Caco-2 (cell line): ENCODE measurements around the gene H19. TPM values are rescaled to one million over a fixed set of nuclear protein-coding genes. Genes with fewer than 3 reads are reported as not detected.

Experiments
- BruUV-seq: library from RNA; stranded (reverse); fragments of 400-500 nt; replicated peaks from 2 replicates; lab custom pipeline; 2021; lab: Mats Ljungman, UMichigan
- CTCF ChIA-PET: fragments of 300-600 bp; sonication (Branson Sonifier 250); formaldehyde crosslinking; loops from one replicate; lab custom pipeline; 2022; ENCODE audit warnings: antibody characterized with exemption; lab: Charles Lee
- POLR2A ChIA-PET: fragments of 300-600 bp; sonication (Branson Sonifier 250); formaldehyde crosslinking; loops from one replicate; lab custom pipeline; 2022; ENCODE audit warnings: antibody characterized with exemption; lab: Charles Lee
- DNase-seq, 2 experiments: peaks; one replicate each; pipeline versions ENCODE4 v3.0.0 to v3.0.0-alpha.2; 2020 to 2022
- H3K27me3 ChIP-seq: replicated peaks from 2 replicates; pipeline ENCODE4 v1.6.0; 2011; ENCODE audit warnings: low read length; ENCODE audit not compliant: control insufficient read depth, insufficient read depth
- H3K36me3 ChIP-seq: 2 replicates; pipeline ENCODE4 v1.5.1; 2011; ENCODE audit warnings: low read length; ENCODE audit not compliant: control insufficient read depth, insufficient read depth
- H3K4me1 ChIP-seq: fragments of 250-450 bp; sonication (Bioruptor Pico); 2 replicates; pipeline ENCODE4 v1.5.1; 2020; ENCODE audit warnings: mild to moderate bottlenecking
- H3K4me3 ChIP-seq: 2 replicates; pipeline ENCODE4 v1.5.1; 2011; ENCODE audit warnings: low read depth, mild to moderate bottlenecking, control low read depth, low read length
- H3K9me3 ChIP-seq: fragments of 250-450 bp; sonication (Bioruptor Pico); 2 replicates; pipeline ENCODE4 v1.5.1; 2020; ENCODE audit warnings: mild to moderate bottlenecking, moderate library complexity
- H3K27ac Mint-ChIP-seq: one replicate; pipeline ENCODE4 v1.8.0; 2022; ENCODE audit warnings: mixed read lengths; ENCODE audit not compliant: unreplicated experiment
- H3K27me3 Mint-ChIP-seq: one replicate; pipeline ENCODE4 v1.8.0; 2022; ENCODE audit warnings: mixed read lengths; ENCODE audit not compliant: insufficient read depth, unreplicated experiment
- H3K36me3 Mint-ChIP-seq: one replicate; pipeline ENCODE4 v1.8.0; 2022; ENCODE audit warnings: mild to moderate bottlenecking, mixed read lengths; ENCODE audit not compliant: insufficient read depth, unreplicated experiment
- H3K4me1 Mint-ChIP-seq: one replicate; pipeline ENCODE4 v1.8.0; 2022; ENCODE audit warnings: low read depth, mixed read lengths; ENCODE audit not compliant: unreplicated experiment
- H3K4me3 Mint-ChIP-seq: one replicate; pipeline ENCODE4 v1.8.0; 2022; ENCODE audit warnings: mild to moderate bottlenecking, moderate library complexity, mixed read lengths; ENCODE audit not compliant: unreplicated experiment
- H3K9me3 Mint-ChIP-seq: one replicate; pipeline ENCODE4 v1.8.0; 2022; ENCODE audit warnings: mixed read lengths; ENCODE audit not compliant: unreplicated experiment
- intact Hi-C: fragments of 100-400 bp; cut with micrococcal nuclease; formaldehyde crosslinking; loops from one replicate; pipeline ENCODE4 v1.10.0; 2022; ENCODE audit not compliant: unreplicated experiment
- total RNA-seq: library from RNA; stranded (reverse); gene quantifications from 2 replicates; pipeline ENCODE4 v1.2.3, GENCODE V29; 2022
- TF ChIP-seq, protein P1 (sequence below), 2 experiments: fragments of 200-600 bp in 1 of 2; IDR thresholded peaks; 1 replicate in 1 of 2; 2 replicates in 1 of 2; pipeline versions ENCODE4 v1.5.1 to v1.8.0; 2011 to 2022; ENCODE audit warnings: antibody characterized with exemption in 1 of 2, control low read depth in 1 of 2, inconsistent platforms in 1 of 2, low read depth in 1 of 2, low read length in 1 of 2, mild to moderate bottlenecking in 1 of 2, moderate library complexity in 1 of 2; ENCODE audit not compliant: insufficient read depth in 1 of 2, severe bottlenecking in 1 of 2, unreplicated experiment in 1 of 2

H19 gene
- total RNA-seq, 1 experiment from 2014 or later: 1.5 TPM

DNA sequence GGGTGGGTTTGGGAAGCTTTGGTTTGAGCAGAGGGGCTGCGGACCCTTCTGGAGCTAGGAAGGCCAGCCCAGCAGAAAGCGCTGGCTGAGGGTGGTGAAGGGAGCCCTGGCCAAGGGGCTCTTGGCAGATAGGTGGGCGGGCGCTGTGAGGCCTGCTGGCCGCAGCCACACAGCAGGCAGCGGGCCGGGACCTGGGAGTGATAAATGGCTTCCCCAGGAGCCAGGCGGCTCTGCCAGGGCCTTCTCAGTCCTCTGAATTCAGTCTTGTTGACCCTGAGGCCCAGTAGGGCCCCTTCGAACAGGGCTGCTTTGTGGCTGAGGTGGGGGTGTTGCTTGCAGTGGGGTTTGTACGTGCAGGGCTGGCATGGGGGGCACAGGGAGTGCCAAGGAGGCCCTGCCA lies 33.4 kb upstream of the H19 start:
- no peaks in the 10 kb centered on the region for H3K9me3 ChIP-seq

DNA sequence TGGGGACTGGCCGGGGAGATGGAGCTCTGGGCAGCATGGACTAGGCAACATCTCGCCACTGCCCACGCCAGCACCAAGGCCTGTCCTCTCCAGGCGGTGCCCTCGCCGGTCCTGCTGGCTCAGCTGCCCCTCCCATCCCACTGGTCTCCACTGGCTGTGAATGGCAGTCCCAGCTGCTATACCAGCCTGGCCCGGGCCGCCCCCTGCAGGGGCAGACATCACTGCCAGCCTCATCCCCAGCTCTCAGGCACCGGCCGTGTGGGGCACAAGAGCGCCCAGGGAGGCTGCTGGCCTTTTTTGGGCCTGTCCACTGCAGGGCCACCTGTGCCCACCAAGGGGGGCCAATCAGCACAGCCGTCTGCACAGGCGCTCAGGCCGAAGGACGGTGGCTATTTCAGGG lies 30.1 kb upstream of the H19 start:
- Histone ChIP-seq H3K36me3 (no peaks in the 10 kb centered on the region), H3K27me3 (no peaks in the 10 kb centered on the region), H3K4me3 (no peak overlapping the region), H3K9me3 (no peaks in the 10 kb centered on the region), H3K4me1 (no peaks in the 10 kb centered on the region)
- BruUV-seq: no TSS peak
- Mint-ChIP-seq H3K27ac (no peak overlapping the region), H3K4me1 (no peaks in the 10 kb centered on the region), H3K9me3 (no peaks in the 10 kb centered on the region), H3K36me3 (no peaks in the 10 kb centered on the region), H3K27me3 (no peaks in the 10 kb centered on the region), H3K4me3 (no peak overlapping the region)
- TF ChIP-seq, protein P1, sequence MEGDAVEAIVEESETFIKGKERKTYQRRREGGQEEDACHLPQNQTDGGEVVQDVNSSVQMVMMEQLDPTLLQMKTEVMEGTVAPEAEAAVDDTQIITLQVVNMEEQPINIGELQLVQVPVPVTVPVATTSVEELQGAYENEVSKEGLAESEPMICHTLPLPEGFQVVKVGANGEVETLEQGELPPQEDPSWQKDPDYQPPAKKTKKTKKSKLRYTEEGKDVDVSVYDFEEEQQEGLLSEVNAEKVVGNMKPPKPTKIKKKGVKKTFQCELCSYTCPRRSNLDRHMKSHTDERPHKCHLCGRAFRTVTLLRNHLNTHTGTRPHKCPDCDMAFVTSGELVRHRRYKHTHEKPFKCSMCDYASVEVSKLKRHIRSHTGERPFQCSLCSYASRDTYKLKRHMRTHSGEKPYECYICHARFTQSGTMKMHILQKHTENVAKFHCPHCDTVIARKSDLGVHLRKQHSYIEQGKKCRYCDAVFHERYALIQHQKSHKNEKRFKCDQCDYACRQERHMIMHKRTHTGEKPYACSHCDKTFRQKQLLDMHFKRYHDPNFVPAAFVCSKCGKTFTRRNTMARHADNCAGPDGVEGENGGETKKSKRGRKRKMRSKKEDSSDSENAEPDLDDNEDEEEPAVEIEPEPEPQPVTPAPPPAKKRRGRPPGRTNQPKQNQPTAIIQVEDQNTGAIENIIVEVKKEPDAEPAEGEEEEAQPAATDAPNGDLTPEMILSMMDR (IDR thresholded peaks at IDR 0.05; ENCODE audit: insufficient read depth in 1 of 2, low read depth in 1 of 2, low read length in 1 of 2, severe bottlenecking in 1 of 2, unreplicated experiment in 1 of 2): no peak
- intact Hi-C loops: no loop called here
- ChIA-PET POLR2A (no interaction called here), CTCF (interaction anchor here (1.3 kb wide), 1 partner anchor 9 kb away, joined by 3 read pairs; no protein-coding TSS in a partner anchor)
- DNase-seq: no peak

More for the DNA sequence above, 33.4 kb upstream of the H19 start:
- Histone ChIP-seq H3K27me3 (no peaks in the 10 kb centered on the region), H3K4me3 (no peak overlapping the region), H3K4me1 (no peaks in the 10 kb centered on the region), H3K36me3 (no peaks in the 10 kb centered on the region)
- H3K27me3 Mint-ChIP-seq: no peaks in the 10 kb centered on the region
- POLR2A ChIA-PET: no interaction called here
- H3K9me3 Mint-ChIP-seq: no peaks in the 10 kb centered on the region
- CTCF ChIA-PET: interaction anchor here (2.6 kb wide), 1 partner anchor 121 kb away, joined by 19 read pairs; no protein-coding TSS in a partner anchor
- H3K27ac Mint-ChIP-seq: no peak overlapping the region
- no peaks in the 10 kb centered on the region for H3K4me1 Mint-ChIP-seq
- DNase-seq: no peak
- no peaks in the 10 kb centered on the region for H3K36me3 Mint-ChIP-seq
- intact Hi-C loops: no loop called here
- no peak overlapping the region for H3K4me3 Mint-ChIP-seq
- TF ChIP-seq, protein P1 (IDR thresholded peaks at IDR 0.05; ENCODE audit: insufficient read depth in 1 of 2, low read depth in 1 of 2, low read length in 1 of 2, severe bottlenecking in 1 of 2, unreplicated experiment in 1 of 2): no peak
- no TSS peak for BruUV-seq

DNA sequence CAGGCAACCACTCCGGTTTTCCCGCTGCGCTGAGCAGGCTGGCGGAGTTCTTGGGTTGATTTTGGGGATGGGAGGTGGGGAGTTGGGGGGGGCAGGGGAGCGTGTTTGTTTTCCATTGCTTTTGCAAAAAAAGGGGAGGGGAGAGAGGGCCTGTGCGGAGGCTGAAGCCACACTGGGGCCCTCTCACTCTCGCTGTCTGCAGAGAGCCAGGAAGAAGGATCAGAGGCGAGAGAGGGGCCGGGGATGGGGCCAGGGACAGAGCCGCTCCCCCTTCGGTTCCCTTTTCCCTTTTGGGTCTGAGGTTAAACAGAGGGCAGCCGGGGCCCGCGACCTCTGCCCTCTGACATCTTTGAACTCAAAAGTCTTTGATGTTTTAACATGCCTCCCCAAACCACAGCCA lies 17.4 kb upstream of the H19 start:
- Mint-ChIP-seq H3K36me3 (no peaks in the 10 kb centered on the region), H3K4me3 (no peak overlapping the region), H3K27ac (no peak overlapping the region), H3K4me1 (no peaks in the 10 kb centered on the region), H3K9me3 (no peaks in the 10 kb centered on the region), H3K27me3 (no peaks in the 10 kb centered on the region)
- Histone ChIP-seq H3K27me3 (no peaks in the 10 kb centered on the region), H3K4me3 (no peak overlapping the region), H3K4me1 (no peaks in the 10 kb centered on the region), H3K9me3 (no peaks in the 10 kb centered on the region), H3K36me3 (no peaks in the 10 kb centered on the region)
- TF ChIP-seq, protein P1 (IDR thresholded peaks at IDR 0.05; ENCODE audit: insufficient read depth in 1 of 2, low read depth in 1 of 2, low read length in 1 of 2, severe bottlenecking in 1 of 2, unreplicated experiment in 1 of 2): no peak
- intact Hi-C loops: no loop called here
- POLR2A ChIA-PET: no interaction called here
- CTCF ChIA-PET: interaction anchor here (0.7 kb wide), 1 partner anchor 100 kb away, joined by 4 read pairs; no protein-coding TSS in a partner anchor
- BruUV-seq: no TSS peak
- no peak for DNase-seq
